ENCODE data around the gene COL27A1.

Gene COL27A1

DNA sequence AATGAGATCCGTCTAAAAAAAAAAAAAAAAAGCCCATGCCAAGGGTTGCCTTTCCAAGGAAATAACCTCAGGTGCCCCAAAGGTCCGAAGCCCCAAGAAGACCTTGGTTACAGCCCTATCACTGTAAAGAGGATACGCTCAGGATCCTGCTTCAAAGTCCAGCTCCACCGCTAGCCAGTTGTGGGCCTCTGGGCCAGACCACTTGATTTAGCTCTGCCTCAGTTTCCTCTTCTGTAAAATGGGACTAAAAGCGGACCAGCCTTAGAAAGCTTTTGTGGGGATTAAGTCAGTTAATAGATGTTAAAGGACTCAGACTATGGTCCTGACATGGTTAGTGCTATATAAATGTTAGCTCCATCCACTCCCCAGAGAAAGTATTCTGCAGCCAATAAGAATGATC, 118.9 kb downstream of the COL27A1 start:
- no peak overlapping the region for H3K4me3 ChIP-seq (ENCODE audit: low read length)
- no peak for DNase-seq (ENCODE audit: low read depth)
- TF ChIP-seq, protein P1, sequence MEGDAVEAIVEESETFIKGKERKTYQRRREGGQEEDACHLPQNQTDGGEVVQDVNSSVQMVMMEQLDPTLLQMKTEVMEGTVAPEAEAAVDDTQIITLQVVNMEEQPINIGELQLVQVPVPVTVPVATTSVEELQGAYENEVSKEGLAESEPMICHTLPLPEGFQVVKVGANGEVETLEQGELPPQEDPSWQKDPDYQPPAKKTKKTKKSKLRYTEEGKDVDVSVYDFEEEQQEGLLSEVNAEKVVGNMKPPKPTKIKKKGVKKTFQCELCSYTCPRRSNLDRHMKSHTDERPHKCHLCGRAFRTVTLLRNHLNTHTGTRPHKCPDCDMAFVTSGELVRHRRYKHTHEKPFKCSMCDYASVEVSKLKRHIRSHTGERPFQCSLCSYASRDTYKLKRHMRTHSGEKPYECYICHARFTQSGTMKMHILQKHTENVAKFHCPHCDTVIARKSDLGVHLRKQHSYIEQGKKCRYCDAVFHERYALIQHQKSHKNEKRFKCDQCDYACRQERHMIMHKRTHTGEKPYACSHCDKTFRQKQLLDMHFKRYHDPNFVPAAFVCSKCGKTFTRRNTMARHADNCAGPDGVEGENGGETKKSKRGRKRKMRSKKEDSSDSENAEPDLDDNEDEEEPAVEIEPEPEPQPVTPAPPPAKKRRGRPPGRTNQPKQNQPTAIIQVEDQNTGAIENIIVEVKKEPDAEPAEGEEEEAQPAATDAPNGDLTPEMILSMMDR (IDR thresholded peaks at IDR 0.05; ENCODE audit: insufficient read depth, low read depth, low read length, missing control alignments), result no peak

DNA sequence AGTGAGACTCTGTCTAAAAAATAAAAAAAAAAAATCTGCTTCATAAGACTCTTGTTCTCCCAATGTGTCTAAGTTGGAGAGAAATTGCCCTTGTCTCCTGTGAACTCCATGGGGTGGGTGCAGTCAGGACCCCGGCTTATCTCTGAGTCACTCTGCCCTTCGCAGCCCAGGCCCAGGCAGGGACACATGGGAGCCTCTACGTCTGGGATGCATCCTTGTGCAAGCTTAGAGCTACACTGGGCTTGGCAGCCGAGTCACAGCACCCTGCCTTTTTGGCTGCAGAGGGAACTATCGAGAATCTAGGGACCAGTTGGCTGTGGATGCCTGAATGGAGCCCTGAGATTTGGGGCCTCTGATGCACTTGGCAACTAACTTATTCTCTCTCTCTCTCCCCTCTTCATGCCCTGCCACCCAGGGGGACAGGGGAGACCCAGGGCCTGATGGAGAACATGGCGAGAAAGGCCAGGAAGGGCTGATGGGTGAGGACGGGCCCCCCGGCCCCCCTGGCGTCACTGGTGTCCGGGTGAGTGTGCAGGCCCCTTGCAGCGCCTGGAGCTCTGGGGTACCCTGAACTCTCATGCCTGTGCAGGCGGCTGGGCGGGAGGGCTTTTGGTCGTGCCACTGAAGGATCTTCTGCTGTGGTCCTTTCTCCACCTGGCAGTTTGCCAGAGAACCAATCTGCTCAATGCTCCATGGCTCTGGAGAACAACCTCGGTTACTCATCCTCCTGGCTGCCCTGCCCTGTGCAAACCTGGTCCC, 120.1 kb downstream of the COL27A1 start:
- TF ChIP-seq, protein P1 (IDR thresholded peaks at IDR 0.05; ENCODE audit: insufficient read depth, low read depth, low read length, missing control alignments), result no peak
- DNase-seq (ENCODE audit: low read depth), result peak; percentile 62
- H3K4me3 ChIP-seq (ENCODE audit: low read length), result no peak overlapping the region

DNA sequence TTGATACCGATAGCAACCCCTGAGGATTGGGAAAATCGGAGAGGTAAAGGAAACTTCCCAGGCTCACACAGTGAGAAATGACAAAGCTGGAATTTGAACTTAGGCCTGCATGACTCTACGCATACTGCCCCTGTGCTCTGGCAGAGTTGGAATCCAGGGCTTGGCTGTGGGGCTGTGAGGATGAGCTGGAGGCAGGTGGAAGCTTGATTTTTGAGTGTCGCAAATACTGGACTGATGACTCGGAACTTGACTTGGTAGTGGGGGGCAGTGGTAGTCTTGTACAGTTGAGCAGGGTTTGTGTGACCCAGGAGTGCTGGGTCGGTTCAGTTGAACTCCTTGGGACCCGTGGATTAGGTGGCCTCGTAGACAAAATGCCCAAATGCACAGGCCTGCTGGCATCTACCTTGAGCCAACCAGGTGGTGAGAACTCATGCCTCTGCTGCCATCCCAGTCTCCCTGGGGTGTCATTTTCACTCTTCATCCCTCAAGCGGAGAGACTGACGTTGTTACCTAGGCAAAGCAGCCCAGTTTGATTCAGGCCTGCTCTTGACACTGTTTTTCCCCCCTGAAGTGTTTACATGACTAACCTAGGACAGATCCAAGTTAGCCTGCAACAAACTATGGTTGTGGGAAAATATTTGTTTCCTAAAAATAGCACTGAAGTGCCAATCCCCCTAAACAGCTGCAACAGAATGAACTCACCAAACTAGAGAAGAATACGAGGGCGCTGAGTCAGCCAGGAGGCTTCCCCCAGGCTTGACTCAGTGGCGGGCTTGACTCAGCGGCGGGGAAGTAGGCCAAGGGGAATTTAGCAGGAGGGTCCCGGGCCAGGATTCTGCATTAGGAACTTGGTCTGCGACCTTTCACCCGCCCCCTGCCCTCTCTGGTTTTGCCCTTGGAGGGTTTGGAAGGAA, 121.8 kb downstream of the COL27A1 start:
- no peak overlapping the region for H3K4me3 ChIP-seq (ENCODE audit: low read length)
- TF ChIP-seq, protein P1 (IDR thresholded peaks at IDR 0.05; ENCODE audit: insufficient read depth, low read depth, low read length, missing control alignments), result no peak
- DNase-seq (ENCODE audit: low read depth), result peak; percentile 97

DNA sequence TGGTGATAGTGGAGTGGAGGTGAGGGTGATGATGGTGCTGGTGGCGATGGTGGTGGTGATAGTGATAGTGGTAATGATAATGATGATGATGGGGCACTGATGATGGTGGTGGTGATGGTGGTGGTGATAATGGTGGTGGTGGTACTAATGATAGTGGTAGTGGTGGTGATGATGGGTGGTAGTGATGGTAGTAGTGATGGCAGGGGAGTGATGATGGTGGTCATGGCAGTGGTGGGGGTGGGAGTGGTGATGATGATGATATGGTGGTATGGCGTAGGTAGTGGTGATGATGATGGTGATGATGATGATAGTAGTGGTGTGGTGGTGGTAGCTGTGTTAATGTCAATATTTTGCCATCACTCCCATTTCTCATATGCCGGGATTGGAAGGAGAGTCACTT, 123.0 kb downstream of the COL27A1 start:
- TF ChIP-seq, protein P1 (IDR thresholded peaks at IDR 0.05; ENCODE audit: insufficient read depth, low read depth, low read length, missing control alignments), result no peak
- H3K4me3 ChIP-seq (ENCODE audit: low read length), result no peak overlapping the region
- DNase-seq (ENCODE audit: low read depth), result no peak

DNA sequence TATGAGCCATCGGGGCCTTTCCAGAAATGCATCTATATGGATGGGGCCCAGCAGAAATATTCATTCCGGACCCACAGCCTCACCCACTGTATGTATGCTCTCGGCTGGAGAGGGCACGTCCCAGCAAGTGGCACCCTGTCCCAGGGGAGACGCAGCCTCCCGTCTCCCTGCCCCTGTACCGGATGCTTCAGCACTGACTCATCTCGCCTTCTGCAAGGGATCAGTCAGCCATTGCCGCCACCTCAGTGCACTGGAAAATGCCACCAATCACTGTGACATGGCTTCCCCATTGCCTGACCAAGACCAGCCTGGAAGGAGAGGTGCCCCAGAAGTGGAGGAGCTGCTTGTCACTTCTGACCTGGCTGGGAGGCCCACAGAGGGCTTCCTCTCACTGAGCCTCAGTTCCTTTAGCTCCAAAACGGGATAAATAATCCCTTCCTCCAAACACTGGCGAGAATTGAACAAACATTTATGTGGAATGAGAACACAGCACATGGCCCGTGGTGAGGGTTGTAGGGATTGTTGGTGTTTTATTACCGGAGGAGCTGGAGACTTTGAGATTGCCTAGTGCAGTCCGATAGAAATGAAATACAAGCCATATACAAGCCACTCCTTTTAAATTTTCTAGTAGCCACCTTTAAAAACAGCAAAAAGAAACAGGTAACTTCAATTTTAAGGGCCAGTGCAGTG, 123.7 kb downstream of the COL27A1 start:
- TF ChIP-seq, protein P1 (IDR thresholded peaks at IDR 0.05; ENCODE audit: insufficient read depth, low read depth, low read length, missing control alignments), result peak; percentile 4
- H3K4me3 ChIP-seq (ENCODE audit: low read length), result no peak overlapping the region
- DNase-seq (ENCODE audit: low read depth), result peak; percentile 98

DNA sequence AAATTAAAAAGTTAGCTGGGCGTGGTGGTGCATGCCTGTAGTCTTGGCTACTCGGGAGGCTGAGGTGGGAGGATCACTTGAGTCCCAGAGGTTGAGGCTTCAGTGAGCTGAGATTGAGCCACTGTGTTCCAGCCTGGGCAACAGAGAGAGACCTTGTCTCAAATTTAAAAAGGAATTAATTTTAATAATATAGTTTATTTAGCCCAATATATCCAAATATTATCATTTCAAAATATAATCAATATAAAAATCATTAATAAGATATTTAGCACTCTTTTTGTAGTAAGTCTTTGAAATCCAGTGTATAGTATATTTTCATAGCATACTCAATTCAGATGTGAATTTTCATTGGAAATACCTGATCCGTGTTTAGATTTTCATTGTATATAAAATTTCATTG, 124.4 kb downstream of the COL27A1 start:
- TF ChIP-seq, protein P1 (IDR thresholded peaks at IDR 0.05; ENCODE audit: insufficient read depth, low read depth, low read length, missing control alignments), result no peak
- H3K4me3 ChIP-seq (ENCODE audit: low read length), result no peak overlapping the region
- no peak for DNase-seq (ENCODE audit: low read depth)

Data from epithelial cell of esophagus (primary cell).